PC-9 (cell line): ENCODE measurements around the gene CEP350. TPM values are rescaled to one million over a fixed set of nuclear protein-coding genes. Genes with fewer than 3 reads are reported as not detected.
"Not testable (repeated sequence)": the region's sequence is repeated elsewhere in the genome, so short reads cannot be mapped to it uniquely, and the experiment has no call there.

ENCODE experiments used
- BruUV-seq: library from RNA; stranded (reverse); fragments of 400-500 nt; replicated peaks from 2 replicates; lab custom pipeline; 2021; lab: Mats Ljungman, UMichigan
- CTCF ChIA-PET: fragments of 300-600 bp; sonication (Branson Sonifier 250); formaldehyde crosslinking; loops from one replicate; lab custom pipeline; 2022; ENCODE audit warnings: antibody characterized with exemption; lab: Charles Lee
- POLR2A ChIA-PET: fragments of 300-600 bp; sonication (Branson Sonifier 250); formaldehyde crosslinking; loops from one replicate; lab custom pipeline; 2022; ENCODE audit warnings: antibody characterized with exemption; ENCODE audit not compliant: unreplicated experiment; lab: Charles Lee
- DNase-seq, 2 experiments: peaks; one replicate each; pipeline versions ENCODE4 v3.0.0 to v3.0.0-alpha.2; 2015 to 2022; ENCODE audit warnings: mixed read lengths in 1 of 2
- H2AFZ ChIP-seq: fragments of 200-600 bp; sonication (generic); 2 replicates; pipeline ENCODE4 v1.8.1; 2017; ENCODE audit warnings: antibody characterized with exemption
- H3F3A ChIP-seq: fragments of 200-600 bp; sonication (generic); 2 replicates; pipeline ENCODE4 v1.8.1; 2017; ENCODE audit warnings: antibody characterized with exemption, mild to moderate bottlenecking, low read depth; ENCODE audit not compliant: insufficient read depth
- H3K27ac ChIP-seq: fragments of 200-600 bp; sonication (generic); 2 replicates; pipeline ENCODE4 v1.6.1; 2016; ENCODE audit warnings: mixed run types
- H3K27me3 ChIP-seq: fragments of 200-600 bp; sonication (generic); 2 replicates; pipeline ENCODE4 v1.6.1; 2016; ENCODE audit warnings: low read depth, mixed run types; ENCODE audit not compliant: insufficient read depth
- H3K36me3 ChIP-seq: fragments of 200-600 bp; sonication (generic); 2 replicates; pipeline ENCODE4 v1.6.1; 2016; ENCODE audit warnings: low read depth, mixed run types
- H3K4me1 ChIP-seq: fragments of 200-600 bp; sonication (generic); replicated peaks from 2 replicates; pipeline ENCODE4 v1.6.1; 2016; ENCODE audit warnings: mixed run types; ENCODE audit not compliant: insufficient read depth
- H3K4me2 ChIP-seq: fragments of 200-600 bp; sonication (generic); 2 replicates; pipeline ENCODE4 v1.6.1; 2017; ENCODE audit warnings: mixed run types
- H3K4me3 ChIP-seq: fragments of 200-600 bp; sonication (generic); 2 replicates; pipeline ENCODE4 v1.6.1; 2016; ENCODE audit warnings: mixed run types
- H3K79me2 ChIP-seq: fragments of 200-600 bp; sonication (generic); 2 replicates; pipeline ENCODE4 v1.6.1; 2017; ENCODE audit warnings: low read depth, mixed run types
- H3K9me2 ChIP-seq: fragments of 200-600 bp; sonication (generic); 2 replicates; pipeline ENCODE4 v1.8.1; 2017; ENCODE audit warnings: mild to moderate bottlenecking; ENCODE audit not compliant: insufficient read depth
- H3K9me3 ChIP-seq: fragments of 200-600 bp; sonication (generic); 2 replicates; pipeline ENCODE4 v1.8.1; 2016; ENCODE audit warnings: low read depth; ENCODE audit not compliant: insufficient read depth
- H4K20me1 ChIP-seq: fragments of 200-600 bp; sonication (generic); 2 replicates; pipeline ENCODE4 v1.8.1; 2017; ENCODE audit not compliant: insufficient read depth
- EZH2 ChIP-seq: fragments of 200-600 bp; sonication (generic); IDR thresholded peaks from 2 replicates; pipeline ENCODE4 v1.8.0; 2017; ENCODE audit warnings: antibody characterized with exemption, low read depth
- intact Hi-C: fragments of 100-400 bp; cut with micrococcal nuclease; formaldehyde crosslinking; loops from one replicate; pipeline ENCODE4 v1.10.0; 2022; ENCODE audit not compliant: unreplicated experiment
- total RNA-seq: library from RNA; stranded (reverse); gene quantifications from 2 replicates; pipeline ENCODE4 v1.2.3, GENCODE V29; 2021
- TF ChIP-seq, protein P1 (sequence below): fragments of 200-600 bp; sonication (generic); conservative IDR thresholded peaks from 2 replicates; pipeline ENCODE4 v1.6.1; 2017; ENCODE audit warnings: mixed run types, antibody characterized with exemption, mild to moderate bottlenecking, moderate library complexity

Gene CEP350
- total RNA-seq, 1 experiment from 2014 or later = 30.6 TPM

DNA sequence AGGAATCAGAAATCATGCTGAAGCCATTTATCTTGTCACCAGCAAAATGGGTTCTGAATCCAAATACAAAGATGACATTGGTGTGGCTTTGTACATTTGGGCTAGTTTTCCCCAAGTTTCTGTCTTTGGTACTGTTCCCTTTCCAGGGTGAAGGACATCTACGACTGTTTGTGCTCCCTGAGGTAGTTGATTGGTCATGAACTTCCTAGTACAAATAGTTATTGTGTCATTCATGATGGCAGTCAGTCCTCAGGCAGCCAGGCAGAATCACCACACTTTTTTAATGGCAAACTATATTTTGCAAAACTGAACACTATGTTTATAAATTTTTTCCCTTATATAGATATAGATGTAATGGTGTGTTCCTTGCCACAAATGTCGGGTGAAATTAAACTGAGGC lies 46.0 kb downstream of the CEP350 start:
- TF ChIP-seq EZH2 = no peak
- TF ChIP-seq, protein P1, sequence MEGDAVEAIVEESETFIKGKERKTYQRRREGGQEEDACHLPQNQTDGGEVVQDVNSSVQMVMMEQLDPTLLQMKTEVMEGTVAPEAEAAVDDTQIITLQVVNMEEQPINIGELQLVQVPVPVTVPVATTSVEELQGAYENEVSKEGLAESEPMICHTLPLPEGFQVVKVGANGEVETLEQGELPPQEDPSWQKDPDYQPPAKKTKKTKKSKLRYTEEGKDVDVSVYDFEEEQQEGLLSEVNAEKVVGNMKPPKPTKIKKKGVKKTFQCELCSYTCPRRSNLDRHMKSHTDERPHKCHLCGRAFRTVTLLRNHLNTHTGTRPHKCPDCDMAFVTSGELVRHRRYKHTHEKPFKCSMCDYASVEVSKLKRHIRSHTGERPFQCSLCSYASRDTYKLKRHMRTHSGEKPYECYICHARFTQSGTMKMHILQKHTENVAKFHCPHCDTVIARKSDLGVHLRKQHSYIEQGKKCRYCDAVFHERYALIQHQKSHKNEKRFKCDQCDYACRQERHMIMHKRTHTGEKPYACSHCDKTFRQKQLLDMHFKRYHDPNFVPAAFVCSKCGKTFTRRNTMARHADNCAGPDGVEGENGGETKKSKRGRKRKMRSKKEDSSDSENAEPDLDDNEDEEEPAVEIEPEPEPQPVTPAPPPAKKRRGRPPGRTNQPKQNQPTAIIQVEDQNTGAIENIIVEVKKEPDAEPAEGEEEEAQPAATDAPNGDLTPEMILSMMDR = no peak
- Histone ChIP-seq H3K36me3 (peaks cover 10% of the 10 kb centered on the region; the same call in 1 of the 2 replicates), H3K9me3 (no peaks in the 10 kb centered on the region), H2AFZ (no peak overlapping the region), H4K20me1 (no peaks in the 10 kb centered on the region; the same call in 1 of the 2 replicates), H3K9me2 (no peaks in the 10 kb centered on the region), H3K27ac (no peak overlapping the region), H3K4me3 (no peak overlapping the region), H3K4me1 (no peaks in the 10 kb centered on the region), H3K4me2 (no peak overlapping the region), H3K27me3 (no peaks in the 10 kb centered on the region), H3K79me2 (no peaks in the 10 kb centered on the region), H3F3A (no peaks in the 10 kb centered on the region)
- POLR2A ChIA-PET = no interaction called here
- intact Hi-C loops = no loop called here
- BruUV-seq = no TSS peak
- CTCF ChIA-PET = no interaction called here
- DNase-seq = no peak

DNA sequence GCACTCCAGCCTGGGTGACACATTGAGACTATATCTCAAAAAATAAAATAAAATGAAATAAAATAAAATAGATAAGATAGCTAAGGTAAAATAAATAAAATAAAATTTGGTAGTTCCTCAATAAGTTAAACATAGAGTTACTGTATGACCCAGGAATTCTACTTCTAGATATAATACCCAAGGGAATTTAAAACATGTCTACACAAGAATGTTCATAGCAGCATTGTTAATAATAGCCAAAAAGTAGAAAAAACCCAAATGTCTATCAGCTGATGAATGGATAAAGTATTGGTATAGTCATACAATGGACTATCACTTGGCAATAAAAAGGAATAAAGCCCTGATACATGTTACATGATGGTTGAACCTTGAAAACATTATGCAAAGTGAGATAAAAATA lies 47.8 kb downstream of the CEP350 start:
- ChIA-PET CTCF (interaction anchor here (0.6 kb wide), 1 partner anchor 187 kb away, joined by 6 read pairs; no protein-coding TSS in a partner anchor), POLR2A (no interaction called here)
- H3K4me2 ChIP-seq = no peak overlapping the region
- 0 out of 2 replicates have a peak, but pooled peaks cover 3% of the 10 kb centered on the region for H3F3A ChIP-seq
- H4K20me1 ChIP-seq = no peaks in the 10 kb centered on the region; the same call in 1 of the 2 replicates
- peaks cover 10% of the 10 kb centered on the region; the same call in 1 of the 2 replicates for H3K36me3 ChIP-seq
- BruUV-seq = no TSS peak
- H3K27ac ChIP-seq = no peak overlapping the region
- no peaks in the 10 kb centered on the region for H3K4me1 ChIP-seq
- intact Hi-C loops = no loop called here
- no peaks in the 10 kb centered on the region for H3K27me3 ChIP-seq
- TF ChIP-seq, protein P1 = no peak
- TF ChIP-seq EZH2 = no peak
- no peak overlapping the region for H3K4me3 ChIP-seq
- no peaks in the 10 kb centered on the region for H3K79me2 ChIP-seq
- no peaks in the 10 kb centered on the region for H3K9me3 ChIP-seq
- H2AFZ ChIP-seq = no peak overlapping the region
- no peaks in the 10 kb centered on the region for H3K9me2 ChIP-seq
- DNase-seq = no peak

DNA sequence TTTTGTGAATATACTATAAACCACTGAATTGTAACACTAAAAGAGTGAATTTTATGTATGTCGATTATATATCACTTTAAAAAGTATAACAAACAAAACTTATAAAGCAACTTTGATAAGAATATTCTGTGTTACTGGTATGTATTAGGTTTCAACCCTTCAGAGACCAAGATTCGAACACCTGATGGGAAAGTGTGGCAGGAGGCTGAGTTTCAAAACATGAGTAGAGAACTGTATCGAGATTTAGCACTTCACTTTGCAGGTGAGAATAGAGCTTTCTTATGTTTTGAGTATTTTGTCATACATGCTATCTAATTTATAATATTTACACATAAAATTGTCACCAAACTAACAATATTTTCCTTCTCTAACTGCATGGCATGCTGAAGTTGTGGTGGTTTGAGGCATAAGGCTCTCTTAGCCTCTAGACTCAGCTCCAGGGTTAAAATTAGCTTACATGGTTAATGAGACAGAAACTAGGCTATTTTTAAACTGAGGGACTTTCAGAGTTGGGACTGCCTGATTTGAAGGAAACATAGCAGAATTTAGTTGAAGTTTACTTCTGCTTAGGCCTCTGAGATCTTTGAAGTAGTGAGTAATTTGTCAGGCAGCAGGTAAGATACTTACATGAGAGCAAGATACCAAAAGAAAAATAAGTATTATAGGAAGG lies 48.6 kb downstream of the CEP350 start:
- Histone ChIP-seq H3F3A (0 out of 2 replicates have a peak, but pooled peaks cover 3% of the 10 kb centered on the region), H3K27ac (no peak overlapping the region), H4K20me1 (no peaks in the 10 kb centered on the region; the same call in 1 of the 2 replicates), H3K9me2 (no peaks in the 10 kb centered on the region), H3K27me3 (no peaks in the 10 kb centered on the region), H3K36me3 (peaks cover 10% of the 10 kb centered on the region; the same call in 1 of the 2 replicates), H3K4me3 (no peak overlapping the region), H3K4me2 (no peak overlapping the region), H3K79me2 (no peaks in the 10 kb centered on the region), H2AFZ (no peak overlapping the region), H3K4me1 (no peaks in the 10 kb centered on the region), H3K9me3 (no peaks in the 10 kb centered on the region)
- no peak for DNase-seq
- no peak for TF ChIP-seq EZH2
- TF ChIP-seq, protein P1 = no peak
- ChIA-PET POLR2A (no interaction called here), CTCF (interaction anchor here (0.5 kb wide), 1 partner anchor 389 kb away, joined by 3 read pairs; no protein-coding TSS in a partner anchor)
- no TSS peak for BruUV-seq
- intact Hi-C loops = no loop called here

DNA sequence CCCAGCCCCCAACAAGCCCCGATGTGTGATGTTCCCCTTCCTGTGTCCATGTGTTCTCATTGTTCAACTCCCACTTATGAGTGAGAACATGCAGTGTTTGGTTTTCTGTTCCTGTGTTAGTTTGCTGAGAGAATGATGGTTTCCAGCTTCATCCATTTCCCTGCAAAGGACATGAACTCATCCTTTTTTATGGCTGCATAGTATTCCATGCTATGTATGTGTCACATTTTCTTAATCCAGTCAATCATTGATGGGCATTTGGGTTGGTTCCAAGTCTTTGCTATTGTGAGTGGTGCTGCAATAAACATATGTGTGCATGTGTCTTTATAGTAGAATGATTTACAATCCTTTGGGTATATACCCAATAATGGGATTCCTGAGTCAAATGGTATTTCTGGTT lies 52.2 kb downstream of the CEP350 start:
- POLR2A ChIA-PET, intact Hi-C loops, CTCF ChIA-PET, H3K79me2 ChIP-seq, H3K4me1 ChIP-seq, H3K36me3 ChIP-seq, H3K9me3 ChIP-seq, DNase-seq, H3K4me3 ChIP-seq, H3K9me2 ChIP-seq, H3K4me2 ChIP-seq, H2AFZ ChIP-seq, H3K27me3 ChIP-seq, H3K27ac ChIP-seq, H4K20me1 ChIP-seq, BruUV-seq, H3F3A ChIP-seq: not testable (repeated sequence)
